KMS-11 (cell line): Measurements from ENCODE around the gene LGR5.

Experiments used
- H2AFZ ChIP-seq: fragments of 200-600 bp; sonication (generic); 2 replicates; pipeline ENCODE4 v1.6.1; 2016; ENCODE audit warnings: antibody characterized with exemption, mixed run types, low read depth
- H3K27ac ChIP-seq: fragments of 200-600 bp; sonication (generic); 2 replicates; pipeline ENCODE4 v1.6.1; 2016; ENCODE audit warnings: mild to moderate bottlenecking, mixed run types
- H3K27me3 ChIP-seq: fragments of 200-600 bp; sonication (generic); 2 replicates; pipeline ENCODE4 v1.6.1; 2017; ENCODE audit warnings: mild to moderate bottlenecking, low read depth, mixed run types, moderate library complexity; ENCODE audit not compliant: insufficient read depth
- H3K36me3 ChIP-seq: fragments of 200-600 bp; sonication (generic); 2 replicates; pipeline ENCODE4 v1.6.1; 2017; ENCODE audit warnings: mild to moderate bottlenecking, mixed run types; ENCODE audit not compliant: insufficient read depth
- H3K4me1 ChIP-seq: fragments of 200-600 bp; sonication (generic); 2 replicates; pipeline ENCODE4 v1.6.1; 2016; ENCODE audit warnings: mild to moderate bottlenecking, low read depth, mixed run types; ENCODE audit not compliant: poor library complexity, severe bottlenecking
- H3K4me2 ChIP-seq: fragments of 200-600 bp; sonication (generic); 2 replicates; pipeline ENCODE4 v1.7.0; 2016; ENCODE audit warnings: mild to moderate bottlenecking, mixed run types
- H3K4me3 ChIP-seq: fragments of 200-600 bp; sonication (generic); IDR thresholded peaks from 2 replicates; pipeline ENCODE4 v1.6.1; 2017; ENCODE audit warnings: low read depth, low read length, mixed read lengths; ENCODE audit not compliant: insufficient read depth
- H3K79me2 ChIP-seq: fragments of 200-600 bp; sonication (generic); 2 replicates; pipeline ENCODE4 v1.6.1; 2016; ENCODE audit warnings: low read depth, mixed run types; ENCODE audit not compliant: insufficient read depth
- H3K9ac ChIP-seq: fragments of 200-600 bp; sonication (generic); 2 replicates; pipeline ENCODE4 v1.6.1; 2016; ENCODE audit warnings: mild to moderate bottlenecking, mixed run types
- H4K20me1 ChIP-seq: fragments of 200-600 bp; sonication (generic); 2 replicates; pipeline ENCODE4 v1.6.1; 2016; ENCODE audit warnings: mild to moderate bottlenecking, mixed run types; ENCODE audit not compliant: insufficient read depth
- CTCF ChIP-seq: fragments of 200-600 bp; sonication (generic); conservative IDR thresholded peaks from 2 replicates; pipeline ENCODE4 v1.6.1; 2017; ENCODE audit warnings: low read depth, mild to moderate bottlenecking, antibody characterized with exemption, low read length, moderate library complexity, mixed read lengths

LGR5 gene

GRCh38 chr12:71430756-71431155 is 8.8 kb upstream of the LGR5 start:
- Histone ChIP-seq H3K79me2 (no peaks in the 10 kb centered on the region), H2AFZ (no peak overlapping the region), H3K27me3 (no peaks in the 10 kb centered on the region), H4K20me1 (no peaks in the 10 kb centered on the region), H3K4me1 (peaks cover 6% of the 10 kb centered on the region), H3K9ac (no peak overlapping the region), H3K27ac (no peak overlapping the region), H3K4me2 (no peak overlapping the region), H3K36me3 (no peaks in the 10 kb centered on the region), H3K4me3 (no peak overlapping the region)
- no peak for TF ChIP-seq CTCF

- H4K20me1 ChIP-seq, result no peaks in the 10 kb centered on the region
- no peaks in the 10 kb centered on the region for H3K36me3 ChIP-seq
- no peak overlapping the region for H3K4me2 ChIP-seq
- H3K9ac ChIP-seq, result no peak overlapping the region
- no peaks in the 10 kb centered on the region for H3K27me3 ChIP-seq
- H3K79me2 ChIP-seq, result no peaks in the 10 kb centered on the region
- no peak overlapping the region for H3K4me3 ChIP-seq
- H3K27ac ChIP-seq, result no peak overlapping the region
- TF ChIP-seq CTCF, result no peak
- no peak overlapping the region for H2AFZ ChIP-seq
- peaks cover 6% of the 10 kb centered on the region for H3K4me1 ChIP-seq
Measured at GRCh38 chr12:71431991-71432390, 7.6 kb upstream of the LGR5 start.

DNA sequence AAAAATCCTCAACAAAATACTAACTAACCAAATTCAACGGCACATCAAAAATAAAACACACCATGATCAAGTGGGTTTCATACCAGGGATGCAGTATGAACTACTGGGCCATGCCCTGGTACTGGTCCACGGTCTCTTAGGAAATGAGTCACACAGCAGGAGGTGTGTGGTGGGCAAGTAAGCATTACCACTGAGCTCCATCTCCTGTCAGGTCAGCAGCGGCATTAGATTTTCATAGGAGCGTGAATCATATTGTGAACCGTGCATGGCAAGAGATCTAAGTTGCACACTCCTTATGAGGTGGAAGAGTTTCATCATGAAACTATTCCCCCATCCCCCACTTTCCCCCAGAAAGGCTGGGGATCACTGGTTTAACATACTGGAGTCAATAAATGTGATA is 6.7 kb upstream of the LGR5 start:
- H3K9ac ChIP-seq, result no peak overlapping the region
- H3K79me2 ChIP-seq, result no peaks in the 10 kb centered on the region
- H3K4me3 ChIP-seq, result no peak overlapping the region
- peaks cover 6% of the 10 kb centered on the region for H3K4me1 ChIP-seq
- no peaks in the 10 kb centered on the region for H3K36me3 ChIP-seq
- H3K4me2 ChIP-seq, result no peak overlapping the region
- no peaks in the 10 kb centered on the region for H4K20me1 ChIP-seq
- no peak overlapping the region for H3K27ac ChIP-seq
- no peak for TF ChIP-seq CTCF
- no peaks in the 10 kb centered on the region for H3K27me3 ChIP-seq
- no peak overlapping the region for H2AFZ ChIP-seq

GRCh38 chr12:71436696-71437095 is 2.9 kb upstream of the LGR5 start:
- no peak overlapping the region for H3K4me2 ChIP-seq
- no peak for TF ChIP-seq CTCF
- H2AFZ ChIP-seq, result no peak overlapping the region
- no peaks in the 10 kb centered on the region for H3K27me3 ChIP-seq
- no peaks in the 10 kb centered on the region for H4K20me1 ChIP-seq
- peaks cover 5% of the 10 kb centered on the region for H3K4me1 ChIP-seq
- H3K4me3 ChIP-seq, result no peak overlapping the region
- no peak overlapping the region for H3K9ac ChIP-seq
- H3K79me2 ChIP-seq, result no peaks in the 10 kb centered on the region
- no peak overlapping the region for H3K27ac ChIP-seq
- H3K36me3 ChIP-seq, result no peaks in the 10 kb centered on the region
